Thoracic aorta (tissue), 2 donors: ENCODE data around the gene KDM6A. TPM values are rescaled to one million over a fixed set of nuclear protein-coding genes. Genes with fewer than 3 reads are reported as not detected.
"Not testable (repeated sequence)": the region's sequence is repeated elsewhere in the genome, so short reads cannot be mapped to it uniquely, and the experiment has no call there.

Experiments used
- ATAC-seq: fragments of 150-250 bp; one replicate; pipeline ENCODE4 v1.8.0; 2017; ENCODE audit warnings: low read depth; ENCODE audit not compliant: insufficient number of reproducible peaks, low FRiP score
- DNase-seq: peaks from one replicate; pipeline ENCODE4 v3.0.0-alpha.2; 2020; ENCODE audit warnings: low spot score
- H3K27ac ChIP-seq, 2 donors: fragments of 200-600 bp; sonication (generic); 1 replicate in 1 of 2; 2 replicates in 1 of 2; pipeline ENCODE4 v1.5.1; 2016; ENCODE audit warnings: mild to moderate bottlenecking in 2 of 2, moderate library complexity in 2 of 2
- H3K27me3 ChIP-seq: fragments of 200-600 bp; sonication (generic); replicated peaks from 2 replicates; pipeline ENCODE4 v1.6.0; 2016; ENCODE audit warnings: mild to moderate bottlenecking; ENCODE audit not compliant: insufficient read depth
- H3K36me3 ChIP-seq: fragments of 200-600 bp; sonication (generic); one replicate; pipeline ENCODE4 v1.5.1; 2016
- H3K4me1 ChIP-seq, 2 donors: fragments of 200-600 bp; sonication (generic); 1 replicate in 1 of 2; 2 replicates in 1 of 2; pipeline versions ENCODE4 v1.5.1 to v1.6.0; 2016; ENCODE audit warnings: low read depth in 2 of 2, mild to moderate bottlenecking in 1 of 2; ENCODE audit not compliant: control insufficient read depth in 1 of 2
- H3K4me3 ChIP-seq: fragments of 200-600 bp; sonication (generic); 2 replicates; pipeline ENCODE4 v1.5.1; 2016; ENCODE audit warnings: mild to moderate bottlenecking
- H3K9me3 ChIP-seq: fragments of 200-600 bp; sonication (generic); 2 replicates; pipeline ENCODE4 v1.5.1; 2016
- total RNA-seq, 2 donors: library from RNA; depleted of rRNA; stranded (reverse); fragments of >200 nt; gene quantifications; one replicate each; pipeline versions ENCODE4 v1.1.0 to v1.2.3, GENCODE V29; 2016
- TF ChIP-seq, protein P1 (sequence below): fragments of 200-600 bp; sonication (generic); IDR thresholded peaks from one replicate; pipeline ENCODE4 v1.5.1; 2019; ENCODE audit warnings: antibody characterized with exemption

The KDM6A gene
- total RNA-seq, 2 donors from 2014 or later = 18.3 to 26.9 TPM

GRCh38 chrX:44938111-44938510, 65.1 kb downstream of the KDM6A start:
- TF ChIP-seq, protein P1, sequence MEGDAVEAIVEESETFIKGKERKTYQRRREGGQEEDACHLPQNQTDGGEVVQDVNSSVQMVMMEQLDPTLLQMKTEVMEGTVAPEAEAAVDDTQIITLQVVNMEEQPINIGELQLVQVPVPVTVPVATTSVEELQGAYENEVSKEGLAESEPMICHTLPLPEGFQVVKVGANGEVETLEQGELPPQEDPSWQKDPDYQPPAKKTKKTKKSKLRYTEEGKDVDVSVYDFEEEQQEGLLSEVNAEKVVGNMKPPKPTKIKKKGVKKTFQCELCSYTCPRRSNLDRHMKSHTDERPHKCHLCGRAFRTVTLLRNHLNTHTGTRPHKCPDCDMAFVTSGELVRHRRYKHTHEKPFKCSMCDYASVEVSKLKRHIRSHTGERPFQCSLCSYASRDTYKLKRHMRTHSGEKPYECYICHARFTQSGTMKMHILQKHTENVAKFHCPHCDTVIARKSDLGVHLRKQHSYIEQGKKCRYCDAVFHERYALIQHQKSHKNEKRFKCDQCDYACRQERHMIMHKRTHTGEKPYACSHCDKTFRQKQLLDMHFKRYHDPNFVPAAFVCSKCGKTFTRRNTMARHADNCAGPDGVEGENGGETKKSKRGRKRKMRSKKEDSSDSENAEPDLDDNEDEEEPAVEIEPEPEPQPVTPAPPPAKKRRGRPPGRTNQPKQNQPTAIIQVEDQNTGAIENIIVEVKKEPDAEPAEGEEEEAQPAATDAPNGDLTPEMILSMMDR = no peak
- Histone ChIP-seq H3K27me3 (no peaks in the 10 kb centered on the region), H3K4me1 (no peaks in the 10 kb centered on the region), H3K27ac (no peak overlapping the region), H3K9me3 (no peaks in the 10 kb centered on the region), H3K36me3 (no peaks in the 10 kb centered on the region), H3K4me3 (no peak overlapping the region)
- no peak for DNase-seq
- no peak for ATAC-seq

GRCh38 chrX:44940541-44940940, 67.6 kb downstream of the KDM6A start:
- H3K4me1 ChIP-seq, H3K4me3 ChIP-seq, ATAC-seq, H3K27me3 ChIP-seq, H3K27ac ChIP-seq, H3K9me3 ChIP-seq, DNase-seq, H3K36me3 ChIP-seq: not testable (repeated sequence)

GRCh38 chrX:44943007-44943406, 70.0 kb downstream of the KDM6A start:
- no peaks in the 10 kb centered on the region for H3K4me1 ChIP-seq
- DNase-seq (no peak), ATAC-seq (no peak)
- no peaks in the 10 kb centered on the region for H3K36me3 ChIP-seq
- H3K9me3 ChIP-seq = no peaks in the 10 kb centered on the region
- no peaks in the 10 kb centered on the region for H3K27me3 ChIP-seq
- no peak overlapping the region for H3K27ac ChIP-seq
- no peak overlapping the region for H3K4me3 ChIP-seq
- TF ChIP-seq, protein P1 = no peak

- no peaks in the 10 kb centered on the region for H3K36me3 ChIP-seq
- no peak overlapping the region for H3K27ac ChIP-seq
- DNase-seq (no peak), ATAC-seq (no peak)
- no peaks in the 10 kb centered on the region for H3K27me3 ChIP-seq
- H3K4me1 ChIP-seq = no peaks in the 10 kb centered on the region
- TF ChIP-seq, protein P1 = no peak
- H3K4me3 ChIP-seq = no peak overlapping the region
- no peaks in the 10 kb centered on the region for H3K9me3 ChIP-seq
Measured at GRCh38 chrX:44944894-44945293, 71.9 kb downstream of the KDM6A start.

DNA sequence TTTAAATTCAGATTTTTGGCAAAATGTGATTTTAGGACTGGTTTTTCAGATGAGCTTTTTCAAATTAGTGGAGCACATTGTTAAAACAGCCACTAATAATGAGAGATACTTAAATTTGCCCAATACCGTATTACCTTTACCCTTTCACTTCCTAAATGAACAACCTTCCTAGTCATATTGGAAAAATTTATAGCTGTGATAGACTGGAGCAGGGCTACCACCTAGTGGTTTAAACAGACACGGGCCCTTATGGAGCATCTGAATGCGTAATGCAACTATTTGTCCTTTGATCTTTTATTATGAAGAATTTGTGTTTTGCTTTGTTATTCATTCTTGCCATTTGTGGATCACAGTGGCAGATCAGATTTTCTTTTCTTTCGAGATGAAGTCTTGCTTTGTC, 72.7 kb downstream of the KDM6A start:
- TF ChIP-seq, protein P1 = no peak
- no peaks in the 10 kb centered on the region for H3K27me3 ChIP-seq
- no peaks in the 10 kb centered on the region for H3K9me3 ChIP-seq
- ATAC-seq (no peak), DNase-seq (no peak)
- no peaks in the 10 kb centered on the region for H3K36me3 ChIP-seq
- H3K4me3 ChIP-seq = no peak overlapping the region
- no peaks in the 10 kb centered on the region for H3K4me1 ChIP-seq
- H3K27ac ChIP-seq = no peak overlapping the region

DNA sequence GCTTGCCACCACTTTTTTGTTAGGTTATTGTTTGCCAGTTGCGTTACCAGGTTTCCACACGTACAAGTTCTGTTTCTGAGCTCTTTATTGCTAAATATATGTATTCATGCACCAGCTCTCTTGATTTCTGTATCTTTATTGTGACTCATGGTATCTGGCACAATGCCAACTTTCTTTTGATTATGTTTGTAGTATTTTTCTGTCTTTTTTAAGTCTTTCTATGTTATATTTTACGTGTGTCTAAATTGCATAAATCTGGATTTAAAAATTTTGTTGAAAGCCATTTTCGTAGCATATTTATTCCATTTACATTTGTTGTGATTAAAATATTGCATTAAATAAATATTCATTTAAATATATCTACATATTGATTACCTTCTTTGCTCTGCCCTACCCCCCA, 73.8 kb downstream of the KDM6A start:
- H3K27me3 ChIP-seq = no peaks in the 10 kb centered on the region
- peaks cover 0 to 3% of the 10 kb centered on the region in 2 donors for H3K4me1 ChIP-seq
- no peaks in the 10 kb centered on the region for H3K9me3 ChIP-seq
- TF ChIP-seq, protein P1 = no peak
- no peak for DNase-seq
- no peak overlapping the region for H3K4me3 ChIP-seq
- no peaks in the 10 kb centered on the region for H3K36me3 ChIP-seq
- no peak overlapping the region for H3K27ac ChIP-seq
- ATAC-seq = no peak
